GM12875 (cell line): Measurements from ENCODE around the gene ARHGAP42.
"Not testable (repeated sequence)": the region's sequence is repeated elsewhere in the genome, so short reads cannot be mapped to it uniquely, and the experiment has no call there.

ENCODE experiments used
- H3K4me3 ChIP-seq: one replicate; pipeline ENCODE4 v1.5.1; 2011; ENCODE audit warnings: low read depth, low read length, control low read depth
- TF ChIP-seq, protein P1 (sequence below): IDR thresholded peaks from 2 replicates; pipeline ENCODE4 v1.5.1; 2011; ENCODE audit warnings: low read depth, mild to moderate bottlenecking, control low read depth, inconsistent platforms, low read length, moderate library complexity, borderline replicate concordance; ENCODE audit not compliant: insufficient read depth

The ARHGAP42 gene

DNA sequence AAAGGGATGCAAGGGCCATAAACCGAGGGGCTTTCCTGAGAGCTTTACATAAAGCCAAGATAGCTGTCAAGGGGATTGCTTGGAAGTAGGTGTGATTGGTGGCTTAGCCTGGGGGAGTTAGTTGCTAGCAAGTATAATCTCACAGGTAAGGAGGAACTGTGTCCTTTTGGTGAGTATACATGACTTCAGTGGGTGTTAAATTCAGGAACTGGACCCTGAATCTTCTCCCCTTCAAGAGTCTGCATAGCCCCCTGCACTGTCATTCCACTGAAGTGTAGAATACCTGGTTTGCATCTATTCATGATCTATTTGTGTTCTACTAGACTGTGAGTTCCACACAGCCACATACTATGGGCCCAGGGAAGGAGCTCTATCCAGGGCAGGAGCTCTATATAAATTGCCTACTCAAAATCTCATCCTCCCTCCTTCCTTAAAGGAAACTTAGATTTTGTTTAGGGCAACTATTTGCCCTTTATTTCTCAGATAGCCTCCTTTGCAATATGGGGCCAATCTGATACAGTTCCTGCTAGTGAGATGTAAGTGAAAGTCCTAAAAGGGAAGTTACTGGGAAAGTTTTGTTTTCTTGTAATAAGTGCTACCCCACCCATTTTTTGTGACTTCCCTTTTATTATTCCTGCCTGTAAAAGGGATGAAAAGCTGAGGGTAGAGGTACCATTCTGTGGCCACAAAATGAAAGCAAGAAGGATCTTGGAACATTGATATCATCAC, 322.0 kb downstream of the ARHGAP42 start:
- TF ChIP-seq, protein P1, sequence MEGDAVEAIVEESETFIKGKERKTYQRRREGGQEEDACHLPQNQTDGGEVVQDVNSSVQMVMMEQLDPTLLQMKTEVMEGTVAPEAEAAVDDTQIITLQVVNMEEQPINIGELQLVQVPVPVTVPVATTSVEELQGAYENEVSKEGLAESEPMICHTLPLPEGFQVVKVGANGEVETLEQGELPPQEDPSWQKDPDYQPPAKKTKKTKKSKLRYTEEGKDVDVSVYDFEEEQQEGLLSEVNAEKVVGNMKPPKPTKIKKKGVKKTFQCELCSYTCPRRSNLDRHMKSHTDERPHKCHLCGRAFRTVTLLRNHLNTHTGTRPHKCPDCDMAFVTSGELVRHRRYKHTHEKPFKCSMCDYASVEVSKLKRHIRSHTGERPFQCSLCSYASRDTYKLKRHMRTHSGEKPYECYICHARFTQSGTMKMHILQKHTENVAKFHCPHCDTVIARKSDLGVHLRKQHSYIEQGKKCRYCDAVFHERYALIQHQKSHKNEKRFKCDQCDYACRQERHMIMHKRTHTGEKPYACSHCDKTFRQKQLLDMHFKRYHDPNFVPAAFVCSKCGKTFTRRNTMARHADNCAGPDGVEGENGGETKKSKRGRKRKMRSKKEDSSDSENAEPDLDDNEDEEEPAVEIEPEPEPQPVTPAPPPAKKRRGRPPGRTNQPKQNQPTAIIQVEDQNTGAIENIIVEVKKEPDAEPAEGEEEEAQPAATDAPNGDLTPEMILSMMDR = no peak
- H3K4me3 ChIP-seq = no peak overlapping the region

DNA sequence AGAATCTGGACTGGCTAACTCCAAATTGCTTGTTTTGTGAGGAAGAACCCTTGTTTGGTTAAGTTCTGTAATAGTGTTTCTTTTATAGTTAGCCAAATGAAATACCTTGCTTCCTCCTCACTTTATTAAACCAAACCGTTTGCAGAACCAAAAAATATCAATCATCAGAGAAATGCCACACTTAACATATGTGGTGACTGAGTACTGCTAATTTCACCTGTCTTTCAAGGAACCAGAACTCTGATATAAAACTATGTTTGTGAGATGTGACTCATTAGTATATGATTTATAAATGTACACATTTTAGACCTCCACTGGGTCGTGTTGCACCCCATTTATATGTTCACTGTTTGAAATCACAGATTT, 322.6 kb downstream of the ARHGAP42 start:
- H3K4me3 ChIP-seq = no peak overlapping the region
- TF ChIP-seq, protein P1 = no peak

DNA sequence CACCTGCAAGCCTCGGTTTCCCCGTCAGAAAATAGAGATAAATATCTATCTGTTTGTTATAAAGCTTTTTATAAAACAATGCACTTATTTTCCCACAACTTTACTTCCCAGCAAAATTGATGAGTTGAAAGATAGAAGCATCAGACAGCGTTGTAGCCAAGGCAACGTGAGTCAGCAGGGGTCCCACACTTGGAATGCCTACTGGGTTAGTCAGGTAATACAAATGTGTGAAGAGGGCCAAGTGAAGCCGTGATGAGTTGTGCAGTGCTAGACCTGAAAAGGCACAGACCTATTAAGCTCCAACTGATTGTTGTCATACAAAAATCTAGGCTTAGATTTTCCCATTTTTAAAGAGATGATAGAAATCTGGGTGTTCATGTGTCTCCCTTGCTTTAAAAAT, 323.8 kb downstream of the ARHGAP42 start:
- no peak overlapping the region for H3K4me3 ChIP-seq
- TF ChIP-seq, protein P1 = no peak

DNA sequence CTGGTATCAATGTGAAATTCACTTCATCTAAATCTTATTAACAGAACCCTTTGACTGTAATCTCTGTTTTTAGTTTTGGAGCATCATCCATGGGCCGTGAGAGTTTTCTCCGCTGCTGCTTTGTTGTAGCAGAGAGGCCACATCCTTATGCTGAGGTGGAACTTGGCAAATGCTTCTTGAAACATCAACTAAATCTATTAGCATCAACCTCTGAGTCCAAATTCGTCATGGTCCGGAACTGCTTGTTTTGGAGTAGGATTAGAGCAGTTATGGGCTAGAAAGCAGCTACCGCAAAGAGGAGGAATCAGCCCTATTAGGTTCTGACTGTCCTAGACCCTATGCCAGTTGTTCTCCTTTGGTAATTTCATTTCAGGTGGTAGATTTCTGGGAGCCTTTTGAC, 324.8 kb downstream of the ARHGAP42 start:
- TF ChIP-seq, protein P1 = no peak

DNA sequence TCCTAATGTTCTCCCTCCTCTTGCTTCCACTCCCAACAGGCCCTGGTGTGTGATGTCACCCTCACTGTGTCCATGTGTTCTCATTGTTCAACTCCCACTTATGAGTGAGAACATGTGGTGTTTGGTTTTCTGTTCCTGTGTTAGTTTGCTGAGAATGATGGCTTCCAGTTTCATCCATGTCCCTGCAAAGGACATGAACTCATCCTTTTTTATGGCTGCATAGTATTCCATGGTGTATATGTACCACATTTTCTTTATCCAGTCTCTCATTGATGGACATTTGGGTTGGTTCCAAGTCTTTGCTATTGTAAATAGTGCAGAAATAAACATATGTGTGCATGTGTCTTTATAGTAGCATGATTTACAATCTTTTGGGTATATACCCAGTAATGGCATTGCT, 326.6 kb downstream of the ARHGAP42 start:
- H3K4me3 ChIP-seq = not testable (repeated sequence)

More for the DNA sequence above, 324.8 kb downstream of the ARHGAP42 start:
- no peak overlapping the region for H3K4me3 ChIP-seq

DNA sequence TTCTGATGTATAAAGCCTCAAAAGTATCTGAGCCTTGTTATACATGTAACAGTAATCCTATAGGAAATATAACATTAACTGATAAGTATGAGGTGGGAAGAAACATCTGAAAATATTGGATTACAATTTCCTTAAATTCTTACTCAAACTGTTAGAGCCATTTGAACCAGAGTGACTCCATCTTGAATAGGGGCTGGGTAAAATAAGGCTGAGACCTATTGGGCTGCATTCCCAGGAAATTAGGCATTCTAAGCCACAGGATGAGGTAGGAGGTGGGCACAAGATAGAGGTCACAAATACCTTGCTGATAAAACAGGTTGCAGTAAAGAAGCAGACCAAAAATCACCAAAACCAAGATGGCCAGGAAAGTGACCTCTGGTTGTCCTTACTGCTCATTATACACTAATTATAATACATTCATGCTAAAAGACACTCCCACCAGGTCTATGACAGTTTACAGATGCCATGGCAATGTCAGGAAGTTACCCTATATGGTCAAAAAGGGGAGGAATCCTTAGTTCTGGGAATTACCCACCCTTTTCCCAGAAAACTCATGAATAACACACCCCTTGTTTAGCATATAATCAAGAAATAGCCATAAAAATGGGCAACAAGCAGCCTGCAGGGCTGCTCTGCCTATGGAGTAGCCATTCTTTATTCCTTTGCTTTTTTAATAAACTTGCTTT, 327.7 kb downstream of the ARHGAP42 start:
- TF ChIP-seq, protein P1 = no peak
- no peak overlapping the region for H3K4me3 ChIP-seq

DNA sequence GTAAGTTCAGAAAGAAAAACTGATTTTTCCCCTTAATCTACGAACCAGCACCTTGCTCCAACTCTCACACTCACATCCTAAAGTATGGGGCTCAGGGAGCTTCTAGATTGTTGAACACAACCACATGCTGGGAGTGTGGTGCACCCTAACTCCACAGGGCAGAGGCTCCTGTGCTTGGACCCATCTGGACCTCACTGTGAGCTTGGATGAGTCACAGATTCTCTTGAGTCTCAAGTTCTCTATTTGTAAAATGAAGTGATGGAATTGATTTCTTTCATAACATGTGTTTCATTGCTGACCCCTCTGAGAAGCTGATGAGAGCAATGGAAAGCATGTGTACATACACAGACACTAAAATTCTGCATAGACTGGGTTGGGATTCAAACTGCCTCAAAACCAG, 332.8 kb downstream of the ARHGAP42 start:
- H3K4me3 ChIP-seq = no peak overlapping the region
- TF ChIP-seq, protein P1 = no peak
